ENCODE results near the gene JADE2. TPM values are rescaled to one million over a fixed set of nuclear protein-coding genes. Genes with fewer than 3 reads are reported as not detected.

JADE2 gene
- total RNA-seq, 4 donors from 2014 or later = 9.1 to 32.8 (median 14.9) TPM

GRCh38 chr5:134575316-134575715, 49.8 kb downstream of the JADE2 start:
- H3K27me3 ChIP-seq = no peaks in the 10 kb centered on the region
- H3K4me1 ChIP-seq = peaks cover 0 to 44% (median 16%) of the 10 kb centered on the region in 3 donors
- no peak for DNase-seq
- H3K36me3 ChIP-seq = peaks cover 35 to 100% (median 58%) of the 10 kb centered on the region in 3 donors
- no peak overlapping the region for H3K4me3 ChIP-seq
- no peaks in the 10 kb centered on the region for H3K9me3 ChIP-seq
- TF ChIP-seq CTCF (IDR thresholded peaks at IDR 0.05) (no peak), POLR2A (IDR thresholded peaks at IDR 0.05) (no peak)
- 40 to 77% methylated on average over 1 to 2 of the region's 2 CpGs for WGBS, 2 donors
- intact Hi-C loops (cut with DNase I) = loop anchor here (5.0 kb wide), 2 partner anchors 168 to 268 kb away; no protein-coding TSS in a partner anchor
- no peak overlapping the region for H3K27ac ChIP-seq

DNA sequence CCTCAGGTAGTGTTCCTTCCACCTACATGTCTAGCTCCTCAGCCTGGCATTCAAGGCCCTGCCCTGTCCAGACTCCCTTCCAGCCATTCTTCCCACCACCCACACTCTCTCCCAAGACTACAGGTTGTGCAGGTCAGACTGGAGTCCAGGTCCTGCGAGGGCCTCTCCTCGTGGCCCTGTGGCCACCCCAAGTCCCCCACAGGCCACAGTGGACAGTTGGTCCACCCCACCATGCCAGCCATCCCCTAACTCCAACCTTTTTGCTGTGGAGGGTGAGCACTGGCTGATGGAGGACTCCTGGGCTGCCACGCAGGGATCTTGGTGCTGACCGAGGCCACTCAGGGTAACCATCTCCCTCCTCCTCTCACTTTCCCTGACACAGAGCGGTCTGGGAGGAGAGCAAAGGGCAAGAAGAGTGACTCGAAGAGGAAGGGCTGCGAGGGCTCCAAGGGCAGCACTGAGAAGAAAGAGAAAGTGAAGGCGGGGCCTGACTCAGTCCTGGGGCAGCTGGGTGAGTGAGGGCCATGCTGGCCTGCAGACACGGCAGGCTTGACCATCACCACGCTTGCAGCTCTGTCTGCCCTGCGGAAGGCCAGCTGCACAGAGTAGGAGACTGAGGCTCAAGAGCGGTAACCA, 51.0 kb downstream of the JADE2 start:
- Histone ChIP-seq H3K4me3 (no peak overlapping the region), H3K4me1 (peaks cover 0 to 44% (median 26%) of the 10 kb centered on the region in 3 donors), H3K36me3 (peaks cover 35 to 100% (median 58%) of the 10 kb centered on the region in 3 donors), H3K9me3 (no peaks in the 10 kb centered on the region), H3K27ac (no peak overlapping the region), H3K27me3 (no peaks in the 10 kb centered on the region)
- no peak for DNase-seq
- no peak for TF ChIP-seq POLR2A (IDR thresholded peaks at IDR 0.05)
- no peak for TF ChIP-seq CTCF (IDR thresholded peaks at IDR 0.05)
- intact Hi-C loops (cut with DNase I) = loop anchor here (5.0 kb wide), 2 partner anchors 169 to 269 kb away; no protein-coding TSS in a partner anchor
- WGBS, 2 donors = 78 to 87% methylated on average over 5 to 10 of the region's 12 CpGs

- 27 to 57% methylated on average over 5 of the region's 10 CpGs for WGBS, 2 donors
- H3K27me3 ChIP-seq = no peaks in the 10 kb centered on the region
- no peak for TF ChIP-seq POLR2A (IDR thresholded peaks at IDR 0.05)
- no peak for TF ChIP-seq CTCF (IDR thresholded peaks at IDR 0.05)
- no peak overlapping the region for H3K4me3 ChIP-seq
- DNase-seq = no peak
- peaks cover 0 to 51% (median 33%) of the 10 kb centered on the region in 3 donors for H3K4me1 ChIP-seq
- intact Hi-C loops (cut with DNase I) = loop anchor here (5.0 kb wide), 2 partner anchors 170 to 270 kb away; no protein-coding TSS in a partner anchor
- H3K36me3 ChIP-seq = peaks cover 30 to 96% (median 53%) of the 10 kb centered on the region in 3 donors
- H3K27ac ChIP-seq = no peak overlapping the region
- no peaks in the 10 kb centered on the region for H3K9me3 ChIP-seq
These were observed 51.7 kb downstream of the JADE2 start for GRCh38 chr5:134577022-134577795.

- Histone ChIP-seq H3K27ac (no peak overlapping the region), H3K4me1 (peaks cover 0 to 55% (median 33%) of the 10 kb centered on the region in 3 donors), H3K4me3 (no peak overlapping the region), H3K9me3 (no peaks in the 10 kb centered on the region), H3K36me3 (peaks cover 23 to 88% (median 46%) of the 10 kb centered on the region in 3 donors), H3K27me3 (no peaks in the 10 kb centered on the region)
- peak; percentile 68 to 82 (median 78) for TF ChIP-seq CTCF (IDR thresholded peaks at IDR 0.05)
- TF ChIP-seq POLR2A (IDR thresholded peaks at IDR 0.05) = no peak
- WGBS, 2 donors = 33 to 36% methylated on average over 14 of the region's 17 CpGs
- intact Hi-C loops (cut with DNase I) = loop anchor here (5.0 kb wide), 2 partner anchors 171 to 271 kb away; no protein-coding TSS in a partner anchor
- DNase-seq = no peak
These were observed 52.5 kb downstream of the JADE2 start for GRCh38 chr5:134577796-134578577.
